Ishikawa (cell line): ENCODE data around the gene TUBB2A.

ENCODE experiments used
- CEBPB ChIP-seq: IDR thresholded peaks from 2 replicates; pipeline ENCODE4 v1.6.1; 2012
- CREB1 ChIP-seq: IDR thresholded peaks from 2 replicates; pipeline ENCODE4 v1.6.1; 2012; ENCODE audit warnings: low read depth
- EGR1 ChIP-seq: IDR thresholded peaks from 2 replicates; pipeline ENCODE4 v1.6.1; 2012
- EP300 ChIP-seq: IDR thresholded peaks from 2 replicates; pipeline ENCODE4 v1.6.1; 2012; ENCODE audit warnings: borderline replicate concordance
- FOXM1 ChIP-seq: IDR thresholded peaks from 2 replicates; pipeline ENCODE4 v1.6.1; 2012; ENCODE audit warnings: low read depth, borderline replicate concordance
- MAX ChIP-seq: IDR thresholded peaks from 2 replicates; pipeline ENCODE4 v1.6.1; 2012
- NFIC ChIP-seq: IDR thresholded peaks from 2 replicates; pipeline ENCODE4 v1.6.1; 2012
- RAD21 ChIP-seq: IDR thresholded peaks from 2 replicates; pipeline ENCODE4 v1.6.1; 2012; ENCODE audit warnings: low read depth
- REST ChIP-seq: IDR thresholded peaks from 2 replicates; pipeline ENCODE4 v1.6.1; 2012; ENCODE audit warnings: low read depth, mild to moderate bottlenecking
- TAF1 ChIP-seq: IDR thresholded peaks from 2 replicates; pipeline ENCODE4 v1.6.1; 2012; ENCODE audit warnings: low read depth, mild to moderate bottlenecking
- TCF12 ChIP-seq: IDR thresholded peaks from 2 replicates; pipeline ENCODE4 v1.6.1; 2012; ENCODE audit warnings: low read depth
- TEAD4 ChIP-seq: IDR thresholded peaks from 2 replicates; pipeline ENCODE4 v1.6.1; 2012
- USF1 ChIP-seq: IDR thresholded peaks from 2 replicates; pipeline ENCODE4 v1.6.1; 2012
- YY1 ChIP-seq: IDR thresholded peaks from 2 replicates; pipeline ENCODE4 v1.6.1; 2012; ENCODE audit warnings: low read depth
- ZBTB7A ChIP-seq: IDR thresholded peaks from 2 replicates; pipeline ENCODE4 v1.6.1; 2012; ENCODE audit warnings: low read depth

Gene TUBB2A

GRCh38 chr6:3133515-3133914 lies 23.8 kb downstream of the TUBB2A start:
- TF ChIP-seq EGR1 (no peak), CEBPB (no peak), USF1 (no peak), NFIC (no peak), TAF1 (no peak), ZBTB7A (no peak), MAX (no peak), REST (no peak), TCF12 (no peak), TEAD4 (no peak), YY1 (no peak), CREB1 (no peak), FOXM1 (no peak)

GRCh38 chr6:3131695-3132094 lies 25.6 kb downstream of the TUBB2A start:
- TF ChIP-seq TEAD4 (no peak), TAF1 (no peak), CREB1 (no peak), EP300 (no peak), USF1 (no peak), REST (no peak), EGR1 (no peak), ZBTB7A (no peak), MAX (no peak)

- TF ChIP-seq TAF1 = no peak
- TF ChIP-seq NFIC = no peak
- TF ChIP-seq EGR1 = no peak
- no peak for TF ChIP-seq MAX
- no peak for TF ChIP-seq REST
- TF ChIP-seq USF1 = no peak
- TF ChIP-seq FOXM1 = no peak
- TF ChIP-seq EP300 = no peak
- TF ChIP-seq YY1 = no peak
- no peak for TF ChIP-seq TCF12
- TF ChIP-seq CEBPB = no peak
- no peak for TF ChIP-seq TEAD4
- no peak for TF ChIP-seq CREB1
- no peak for TF ChIP-seq RAD21
- TF ChIP-seq ZBTB7A = no peak
Observed at GRCh38 chr6:3128356-3129108, 28.8 kb downstream of the TUBB2A start.

GRCh38 chr6:3125815-3126214 lies 31.5 kb downstream of the TUBB2A start:
- TF ChIP-seq CREB1 = no peak
- TF ChIP-seq USF1 = no peak
- TF ChIP-seq EP300 = no peak
- TF ChIP-seq TCF12 = no peak
- no peak for TF ChIP-seq TAF1
- TF ChIP-seq MAX = no peak
- TF ChIP-seq RAD21 = no peak
- TF ChIP-seq TEAD4 = no peak
- no peak for TF ChIP-seq FOXM1
- no peak for TF ChIP-seq REST
- no peak for TF ChIP-seq NFIC
